ENCODE results near the gene GNAO1.

- TF ChIP-seq CTCF (conservative IDR thresholded peaks at IDR 0.05) (no peak), ZFX (IDR thresholded peaks at IDR 0.05) (no peak)
These were observed 111.9 kb downstream of the GNAO1 start for GRCh38 chr16:56303066-56303715.
